Body of pancreas (tissue), 4 donors: ENCODE measurements around the gene CS. TPM values are rescaled to one million over a fixed set of nuclear protein-coding genes. Genes with fewer than 3 reads are reported as not detected.

ENCODE experiments used
- ATAC-seq: fragments of 150-250 bp; one replicate; pipeline ENCODE4 v1.9.1; 2016
- DNase-seq, 4 donors: peaks; one replicate each; pipeline ENCODE4 v3.0.0-alpha.2; 2019
- H3K27ac ChIP-seq, 4 donors: fragments of 200-600 bp; sonication (generic); 1 replicate in 3 of 4; 2 replicates in 1 of 4; pipeline versions ENCODE4 v1.5.1 to v1.6.1; 2016 to 2019; ENCODE audit warnings: mild to moderate bottlenecking in 1 of 4, mixed read lengths in 1 of 4, moderate library complexity in 1 of 4
- H3K27me3 ChIP-seq, 2 donors: fragments of 200-600 bp; sonication (generic); one replicate each; pipeline ENCODE4 v1.6.0; 2016; ENCODE audit warnings: mild to moderate bottlenecking in 1 of 2
- H3K36me3 ChIP-seq, 2 donors: fragments of 200-600 bp; sonication (generic); replicated peaks in 1 of 2; 2 replicates each; pipeline ENCODE4 v1.5.1; 2016; ENCODE audit warnings: low read depth in 2 of 2; ENCODE audit not compliant: insufficient read depth in 1 of 2
- H3K4me1 ChIP-seq: fragments of 200-600 bp; sonication (generic); one replicate; pipeline ENCODE4 v1.6.0; 2016
- H3K4me3 ChIP-seq, 2 donors: fragments of 200-600 bp; sonication (generic); 1 replicate in 1 of 2; 2 replicates in 1 of 2; pipeline ENCODE4 v1.5.1; 2016 to 2019
- H3K9me3 ChIP-seq, 3 donors: fragments of 200-600 bp; sonication (generic); 1 replicate in 2 of 3; 2 replicates in 1 of 3; pipeline ENCODE4 v1.5.1; 2016
- POLR2A ChIP-seq, 3 donors: fragments of 450-650 bp; IDR thresholded peaks; one replicate each; pipeline ENCODE4 v1.6.1; 2016; ENCODE audit warnings: antibody characterized with exemption in 3 of 3, mild to moderate bottlenecking in 2 of 3
- WGBS, 2 donors: methylation state at CpG; one replicate each; pipeline ENCODE4 v1.1.5; 2017; 5-methylcytosine and 5-hydroxymethylcytosine counted together
- intact Hi-C: fragments of 100-400 bp; cut with DNase I; formaldehyde crosslinking; loops from one replicate; pipeline ENCODE4 v1.15.1; 2023
- total RNA-seq, 2 donors: library from RNA; depleted of rRNA; stranded (reverse); fragments of >200 nt; gene quantifications; one replicate each; pipeline ENCODE4 v1.1.0, GENCODE V29; 2016
- TF ChIP-seq, protein P1 (sequence below), 7 experiments: fragments of 450-650 bp in 4 of 7; fragments of 200-600 bp in 3 of 7; sonication (generic) in 3 of 7; IDR thresholded peaks; one replicate each; pipeline ENCODE4 v1.5.1; 2016 to 2019; ENCODE audit warnings: antibody characterized with exemption in 7 of 7

The CS gene
- total RNA-seq, 2 donors from 2014 or later: 66.2 to 88.0 TPM

DNA sequence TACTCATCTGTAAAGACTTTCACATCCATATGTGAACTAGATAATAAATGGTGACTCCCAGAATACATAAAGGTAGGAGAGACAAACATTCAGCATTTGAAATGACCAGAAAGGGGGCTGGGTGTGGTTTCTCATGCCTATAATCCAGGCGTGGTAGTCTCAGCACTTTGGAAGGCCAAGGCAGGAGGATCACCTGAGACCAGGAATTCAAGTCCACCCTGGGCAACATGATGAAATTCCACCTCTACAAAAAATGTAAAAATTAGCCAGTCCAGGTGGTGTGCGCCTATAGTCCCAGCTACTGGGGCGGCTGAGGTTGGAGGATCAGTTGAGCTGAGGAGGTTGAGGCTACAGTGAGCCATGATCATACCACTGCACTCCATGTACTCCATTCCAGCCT, 4.1 kb upstream of the CS start:
- intact Hi-C loops: no loop called here
- TF ChIP-seq POLR2A (IDR thresholded peaks at IDR 0.05): no peak
- TF ChIP-seq, protein P1, sequence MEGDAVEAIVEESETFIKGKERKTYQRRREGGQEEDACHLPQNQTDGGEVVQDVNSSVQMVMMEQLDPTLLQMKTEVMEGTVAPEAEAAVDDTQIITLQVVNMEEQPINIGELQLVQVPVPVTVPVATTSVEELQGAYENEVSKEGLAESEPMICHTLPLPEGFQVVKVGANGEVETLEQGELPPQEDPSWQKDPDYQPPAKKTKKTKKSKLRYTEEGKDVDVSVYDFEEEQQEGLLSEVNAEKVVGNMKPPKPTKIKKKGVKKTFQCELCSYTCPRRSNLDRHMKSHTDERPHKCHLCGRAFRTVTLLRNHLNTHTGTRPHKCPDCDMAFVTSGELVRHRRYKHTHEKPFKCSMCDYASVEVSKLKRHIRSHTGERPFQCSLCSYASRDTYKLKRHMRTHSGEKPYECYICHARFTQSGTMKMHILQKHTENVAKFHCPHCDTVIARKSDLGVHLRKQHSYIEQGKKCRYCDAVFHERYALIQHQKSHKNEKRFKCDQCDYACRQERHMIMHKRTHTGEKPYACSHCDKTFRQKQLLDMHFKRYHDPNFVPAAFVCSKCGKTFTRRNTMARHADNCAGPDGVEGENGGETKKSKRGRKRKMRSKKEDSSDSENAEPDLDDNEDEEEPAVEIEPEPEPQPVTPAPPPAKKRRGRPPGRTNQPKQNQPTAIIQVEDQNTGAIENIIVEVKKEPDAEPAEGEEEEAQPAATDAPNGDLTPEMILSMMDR (IDR thresholded peaks at IDR 0.05): no peak
- Histone ChIP-seq H3K9me3 (no peaks in the 10 kb centered on the region), H3K27me3 (no peaks in the 10 kb centered on the region), H3K4me3 (no peak overlapping the region), H3K27ac (no peak overlapping the region), H3K36me3 (peaks cover 0 to 7% of the 10 kb centered on the region in 2 donors), H3K4me1 (peaks cover 19% of the 10 kb centered on the region)
- no peak for DNase-seq
- 77 to 90% methylated on average over 2 to 3 of the region's 3 CpGs for WGBS, 2 donors
- no peak for ATAC-seq

DNA sequence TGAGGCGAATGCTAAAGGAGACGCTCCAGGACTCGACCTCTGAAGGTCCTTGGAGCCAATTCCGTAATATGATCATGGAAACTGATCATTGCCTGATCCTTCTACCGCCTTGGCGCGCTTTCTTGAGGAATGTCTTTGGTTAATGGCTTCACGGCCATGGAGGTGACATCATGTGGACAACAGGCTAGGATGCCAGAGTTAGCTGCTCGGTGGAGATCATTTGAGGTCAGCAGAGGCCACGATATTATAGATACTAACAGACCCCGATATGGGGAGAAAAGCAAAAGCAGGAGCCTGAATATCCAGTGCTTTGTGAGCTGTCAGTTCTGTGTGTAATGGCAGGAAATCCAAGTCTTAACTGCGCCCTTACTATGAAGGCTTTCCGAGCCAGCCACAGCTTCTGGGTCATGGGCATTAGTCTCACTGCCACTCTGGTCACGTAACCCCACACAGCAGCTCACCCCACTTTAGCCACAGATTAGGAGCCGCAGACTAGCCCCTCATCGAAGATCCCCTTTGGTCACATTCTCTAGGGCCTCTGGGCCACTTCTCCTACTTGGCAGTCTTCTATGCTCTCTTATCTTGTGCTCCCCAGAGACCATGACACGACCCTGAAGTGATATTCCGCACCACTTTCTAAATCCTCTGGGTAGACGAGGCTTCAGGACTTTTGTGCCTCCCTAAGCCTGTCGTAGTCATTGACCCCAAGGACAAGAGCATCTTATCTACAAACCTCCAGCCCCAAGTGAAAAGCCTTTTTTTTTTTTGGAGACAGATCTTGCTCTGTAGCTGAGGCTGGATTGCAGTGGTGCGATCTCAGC, 724 bp upstream of the CS start:
- Histone ChIP-seq H3K27me3 (no peaks in the 10 kb centered on the region), H3K4me3 (peak overlapping the region in 1 of 2 donors; percentile 94), H3K4me1 (peaks cover 37% of the 10 kb centered on the region), H3K9me3 (no peaks in the 10 kb centered on the region), H3K36me3 (no peaks in the 10 kb centered on the region), H3K27ac (peak overlapping the region; percentile 93 to 97 (median 94))
- no peak for DNase-seq
- ATAC-seq: peak; percentile 52
- TF ChIP-seq POLR2A (IDR thresholded peaks at IDR 0.05): no peak
- TF ChIP-seq, protein P1 (IDR thresholded peaks at IDR 0.05): no peak
- intact Hi-C loops: no loop called here
- WGBS, 2 donors: 28 to 31% methylated on average over 17 to 21 of the region's 21 CpGs

DNA sequence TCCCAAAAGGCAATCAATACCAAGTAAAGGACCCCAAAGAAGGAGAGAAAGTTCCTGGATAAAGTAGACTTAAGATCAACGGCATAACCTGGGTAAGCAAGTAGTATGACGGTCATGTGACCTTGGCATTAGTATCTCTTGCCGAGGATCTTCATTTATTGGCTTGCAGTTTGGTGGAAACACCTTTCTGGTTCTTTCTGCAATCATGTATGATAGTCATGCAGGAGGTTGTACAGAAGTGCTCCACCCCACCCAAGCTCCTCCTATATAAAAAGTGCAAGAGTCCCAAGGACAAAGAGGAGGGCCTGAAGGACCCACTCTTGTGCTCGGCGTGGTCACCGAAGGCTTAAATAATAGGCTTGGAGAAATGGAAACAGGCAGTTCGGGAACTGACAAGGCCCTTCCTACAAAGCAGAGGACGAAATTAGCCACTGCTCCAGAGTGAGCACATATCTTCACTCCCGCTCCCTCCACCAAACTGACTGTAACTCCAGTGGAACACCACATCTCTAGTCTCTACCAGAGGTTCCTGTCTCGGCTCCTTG, 750 bp downstream of the CS start:
- Histone ChIP-seq H3K9me3 (no peaks in the 10 kb centered on the region), H3K36me3 (no peaks in the 10 kb centered on the region), H3K4me3 (peak overlapping the region; percentile 83 to 94), H3K4me1 (peaks cover 37% of the 10 kb centered on the region), H3K27ac (peak overlapping the region; percentile 83 to 97 (median 94)), H3K27me3 (no peaks in the 10 kb centered on the region)
- DNase-seq (peak in 3 of 4 donors; percentile 27 to 38 (median 33)), ATAC-seq (peak; percentile 0)
- WGBS, 2 donors: 0 to 1% methylated on average over 7 to 10 of the region's 10 CpGs
- TF ChIP-seq POLR2A (IDR thresholded peaks at IDR 0.05): no peak
- TF ChIP-seq, protein P1 (IDR thresholded peaks at IDR 0.05): no peak
- intact Hi-C loops: no loop called here

DNA sequence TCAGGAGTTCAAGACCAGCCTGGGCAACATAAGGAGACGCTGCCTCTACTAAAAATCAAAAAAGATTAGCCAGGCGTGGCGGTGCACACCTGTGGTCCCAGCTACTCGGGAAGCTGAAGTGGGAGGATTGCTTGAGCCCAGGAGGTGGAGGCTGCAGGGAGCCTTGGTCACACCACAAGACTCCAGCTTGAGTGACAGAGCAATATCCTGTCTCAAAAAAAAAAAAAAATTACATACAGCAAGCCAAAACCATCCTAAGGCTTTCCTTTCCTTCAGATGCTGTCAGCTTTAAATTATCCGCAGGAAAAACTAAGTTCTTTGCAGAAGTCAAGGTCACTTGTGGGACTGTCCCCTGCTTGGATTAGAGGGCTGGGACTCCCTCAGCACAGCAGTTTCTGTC, 1.3 kb downstream of the CS start:
- TF ChIP-seq, protein P1 (IDR thresholded peaks at IDR 0.05): no peak
- TF ChIP-seq POLR2A (IDR thresholded peaks at IDR 0.05): no peak
- peak overlapping the region; percentile 83 to 97 (median 94) for H3K27ac ChIP-seq
- no peak for ATAC-seq
- peaks cover 41% of the 10 kb centered on the region for H3K4me1 ChIP-seq
- H3K9me3 ChIP-seq: no peaks in the 10 kb centered on the region
- no peak overlapping the region for H3K4me3 ChIP-seq
- WGBS, 2 donors: 57 to 61% methylated on average over 5 of the region's 5 CpGs
- no peak for DNase-seq
- intact Hi-C loops: no loop called here
- H3K36me3 ChIP-seq: no peaks in the 10 kb centered on the region
- H3K27me3 ChIP-seq: no peaks in the 10 kb centered on the region
